SK-N-MC (cell line): Measurements from ENCODE around the gene TAF4.

Experiments
- DNase-seq: peaks from one replicate; pipeline ENCODE4 v3.0.0-alpha.2; 2011; ENCODE audit warnings: low read depth, low spot score
- H3K27ac ChIP-seq: fragments of 200-600 bp; sonication (generic); 2 replicates; pipeline ENCODE4 v1.5.1; 2016; ENCODE audit warnings: mixed run types
- H3K36me3 ChIP-seq: fragments of 200-600 bp; sonication (generic); 2 replicates; pipeline ENCODE4 v1.6.1; 2017; ENCODE audit warnings: antibody characterized with exemption, low read length, mixed read lengths; ENCODE audit not compliant: insufficient read depth
- H3K4me3 ChIP-seq: fragments of 200-600 bp; sonication (generic); 2 replicates; pipeline ENCODE4 v1.5.1; 2016
- H3K9ac ChIP-seq: fragments of 200-600 bp; sonication (generic); 2 replicates; pipeline ENCODE4 v1.8.0; 2017; ENCODE audit warnings: mixed run types, mixed read lengths; ENCODE audit not compliant: insufficient read length
- H3K9me3 ChIP-seq: fragments of 200-600 bp; sonication (generic); 2 replicates; pipeline ENCODE4 v1.6.1; 2017; ENCODE audit warnings: low read depth, mild to moderate bottlenecking, antibody characterized with exemption, low read length, moderate library complexity, mixed read lengths
- EZH2 ChIP-seq: fragments of 200-600 bp; sonication (generic); IDR thresholded peaks from one replicate; pipeline ENCODE4 v1.6.1; 2017; ENCODE audit warnings: antibody characterized with exemption
- FOXP2 ChIP-seq: optimal IDR thresholded peaks from 2 replicates; pipeline ENCODE3; 2011; ENCODE audit warnings: mild to moderate bottlenecking, moderate library complexity; ENCODE audit not compliant: insufficient read depth; ENCODE audit errors: extremely low read length, control extremely low read depth
- POLR2AphosphoS5 ChIP-seq: IDR thresholded peaks from 2 replicates; pipeline ENCODE4 v1.6.1; 2012; ENCODE audit warnings: mild to moderate bottlenecking, low read depth, low read length, borderline replicate concordance

TAF4 gene

DNA sequence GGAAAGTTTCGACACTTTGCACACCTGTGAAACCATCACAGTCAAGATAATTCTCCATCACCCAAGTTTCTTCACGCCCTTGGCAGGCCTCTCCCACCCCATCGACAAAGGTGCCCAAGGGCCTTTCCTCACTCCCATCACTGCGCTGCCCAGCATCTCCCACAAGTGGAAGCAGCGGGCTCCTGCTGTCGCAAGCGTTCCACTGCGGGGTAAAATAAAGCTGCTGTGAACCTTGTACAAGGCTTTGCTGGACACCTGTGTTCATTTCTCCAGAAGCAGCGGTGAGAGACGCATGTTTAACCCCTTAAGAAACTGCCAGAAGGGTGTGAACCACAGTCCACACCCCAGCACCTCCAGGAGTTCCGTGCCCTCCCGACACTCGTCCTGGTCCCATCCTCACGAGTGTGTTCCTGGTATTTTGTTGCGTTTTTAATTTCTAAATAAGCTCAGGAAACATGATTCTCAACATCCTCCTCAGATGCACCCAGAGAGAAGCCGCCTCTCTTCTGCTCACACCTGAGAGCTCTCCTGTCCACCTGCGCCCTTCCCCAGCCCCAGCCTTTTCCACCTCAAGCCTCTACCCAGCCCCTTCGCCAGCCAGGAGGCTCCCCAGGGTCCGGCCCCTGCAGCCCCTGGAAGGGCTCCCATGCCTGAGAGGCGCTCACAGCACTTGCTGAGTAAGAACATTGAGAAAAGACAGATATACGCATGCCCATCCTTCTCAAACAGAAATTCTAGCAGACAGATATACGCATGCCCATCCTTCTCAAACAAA, 97.5 kb downstream of the TAF4 start:
- TF ChIP-seq POLR2AphosphoS5 (no peak), EZH2 (no peak), FOXP2 (no peak)
- Histone ChIP-seq H3K9me3 (no peaks in the 10 kb centered on the region), H3K27ac (no peak overlapping the region), H3K36me3 (peaks cover 10% of the 10 kb centered on the region; the same call in 1 of the 2 replicates), H3K9ac (no peak overlapping the region), H3K4me3 (no peak overlapping the region)
- no peak for DNase-seq

DNA sequence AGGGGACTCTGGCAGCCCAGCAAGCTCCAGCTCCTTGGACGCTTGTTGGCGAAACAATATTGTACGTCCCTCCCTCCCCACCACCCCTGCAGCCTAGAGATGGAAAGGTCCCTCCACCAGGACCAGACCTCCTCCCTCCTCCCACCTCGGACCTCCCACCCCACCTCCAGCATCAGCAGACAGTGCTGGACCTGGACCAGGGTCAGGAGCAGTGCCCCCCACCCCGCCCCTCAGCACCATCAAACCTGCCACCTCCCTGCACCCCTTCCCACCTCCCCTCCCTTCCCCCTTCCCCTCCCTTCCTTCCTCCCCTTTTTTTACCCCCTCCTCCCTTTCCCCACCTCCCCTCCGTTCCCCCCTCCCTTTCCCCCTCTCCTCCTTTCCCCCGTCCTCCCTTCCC, 98.4 kb downstream of the TAF4 start:
- no peak for DNase-seq
- TF ChIP-seq FOXP2 (no peak), POLR2AphosphoS5 (no peak), EZH2 (no peak)
- Histone ChIP-seq H3K4me3 (no peak overlapping the region), H3K36me3 (peaks cover 2% of the 10 kb centered on the region; the same call in 1 of the 2 replicates), H3K9me3 (no peaks in the 10 kb centered on the region), H3K27ac (no peak overlapping the region), H3K9ac (no peak overlapping the region)

DNA sequence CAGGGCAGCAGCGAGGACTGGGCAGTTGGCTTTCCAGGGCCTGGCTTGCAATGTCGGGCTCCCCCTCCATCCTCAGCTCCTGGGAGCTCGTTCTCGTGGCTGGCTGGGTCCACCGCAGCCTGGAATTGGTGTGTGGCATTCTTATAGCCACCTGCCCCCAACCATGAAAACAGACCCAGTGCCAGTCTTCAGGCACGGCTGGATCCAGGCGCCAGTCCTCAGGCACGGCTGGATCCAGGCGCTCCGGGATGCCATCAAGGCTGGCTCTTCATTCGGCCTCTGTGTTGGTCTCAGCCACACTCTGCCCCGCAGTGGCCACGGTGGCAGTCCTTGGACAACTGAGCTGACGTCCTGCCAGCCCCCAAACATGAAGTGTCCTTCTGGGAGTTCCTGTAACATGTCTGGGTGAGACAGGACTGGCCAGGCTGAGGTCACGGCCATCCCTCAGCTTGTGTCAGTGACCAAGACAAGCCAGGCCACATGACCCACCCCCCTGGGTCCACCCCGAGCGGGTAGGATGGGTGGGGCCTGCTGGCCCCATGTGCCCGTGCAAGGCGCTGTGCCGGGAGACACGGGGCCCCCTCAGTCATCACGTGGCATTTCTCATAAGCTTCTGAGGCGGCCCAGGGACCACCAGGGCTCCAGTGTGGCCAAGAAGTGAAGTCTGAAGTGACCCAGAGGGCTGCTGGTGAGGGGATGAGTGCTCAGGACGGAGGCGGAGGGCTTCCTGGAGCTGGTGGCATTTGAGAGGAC, 99.0 kb downstream of the TAF4 start:
- DNase-seq = no peak
- no peaks in the 10 kb centered on the region for H3K9me3 ChIP-seq
- no peak overlapping the region for H3K27ac ChIP-seq
- TF ChIP-seq POLR2AphosphoS5 (no peak), FOXP2 (no peak), EZH2 (no peak)
- H3K4me3 ChIP-seq = no peak overlapping the region
- H3K9ac ChIP-seq = no peak overlapping the region
- H3K36me3 ChIP-seq = no peaks in the 10 kb centered on the region

DNA sequence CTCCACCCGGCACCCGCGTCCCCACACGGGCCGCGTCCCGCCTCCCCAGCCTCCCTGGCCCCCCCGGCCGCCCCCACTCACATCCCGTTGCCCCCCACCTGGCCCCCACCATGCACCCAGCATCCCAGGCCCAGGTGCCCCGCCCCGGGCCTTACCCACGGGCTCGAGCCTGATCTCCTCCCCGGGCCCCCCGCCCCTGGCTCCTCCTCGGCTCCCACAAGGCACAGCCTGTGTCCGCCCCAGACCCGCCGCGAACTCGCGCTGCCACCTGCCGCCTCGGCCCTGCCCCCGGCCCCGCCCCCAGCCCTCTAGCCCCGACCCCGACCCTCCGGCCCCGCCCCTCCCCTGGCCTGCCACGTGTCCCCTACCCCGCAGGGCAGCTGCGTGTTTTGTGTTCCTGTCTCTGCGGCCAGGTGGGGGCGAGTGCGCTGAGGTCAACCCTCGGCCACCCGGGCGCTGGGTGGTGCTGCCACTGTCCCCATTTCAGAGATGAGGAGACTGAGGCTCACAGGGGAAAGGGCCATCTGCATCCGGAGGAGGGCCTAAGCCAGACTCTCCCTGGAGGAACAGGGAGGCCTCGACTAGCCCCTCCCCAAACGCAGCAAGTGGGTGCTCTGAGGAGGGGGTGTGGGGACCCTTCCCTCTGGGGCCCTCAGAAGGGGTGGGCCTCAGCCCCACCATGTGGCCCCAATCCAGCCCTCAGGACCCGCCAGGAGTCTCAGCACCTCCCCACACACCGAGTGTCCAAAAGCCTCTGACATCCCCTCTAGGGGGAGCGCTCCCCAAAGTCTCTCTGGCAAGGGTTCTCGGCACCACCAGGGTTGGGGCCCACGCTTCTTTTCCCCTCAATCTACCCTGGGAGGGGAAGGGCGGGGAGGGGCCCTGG, 99.8 kb downstream of the TAF4 start:
- Histone ChIP-seq H3K4me3 (no peak overlapping the region), H3K9ac (no peak overlapping the region)
- no peak for DNase-seq

DNA sequence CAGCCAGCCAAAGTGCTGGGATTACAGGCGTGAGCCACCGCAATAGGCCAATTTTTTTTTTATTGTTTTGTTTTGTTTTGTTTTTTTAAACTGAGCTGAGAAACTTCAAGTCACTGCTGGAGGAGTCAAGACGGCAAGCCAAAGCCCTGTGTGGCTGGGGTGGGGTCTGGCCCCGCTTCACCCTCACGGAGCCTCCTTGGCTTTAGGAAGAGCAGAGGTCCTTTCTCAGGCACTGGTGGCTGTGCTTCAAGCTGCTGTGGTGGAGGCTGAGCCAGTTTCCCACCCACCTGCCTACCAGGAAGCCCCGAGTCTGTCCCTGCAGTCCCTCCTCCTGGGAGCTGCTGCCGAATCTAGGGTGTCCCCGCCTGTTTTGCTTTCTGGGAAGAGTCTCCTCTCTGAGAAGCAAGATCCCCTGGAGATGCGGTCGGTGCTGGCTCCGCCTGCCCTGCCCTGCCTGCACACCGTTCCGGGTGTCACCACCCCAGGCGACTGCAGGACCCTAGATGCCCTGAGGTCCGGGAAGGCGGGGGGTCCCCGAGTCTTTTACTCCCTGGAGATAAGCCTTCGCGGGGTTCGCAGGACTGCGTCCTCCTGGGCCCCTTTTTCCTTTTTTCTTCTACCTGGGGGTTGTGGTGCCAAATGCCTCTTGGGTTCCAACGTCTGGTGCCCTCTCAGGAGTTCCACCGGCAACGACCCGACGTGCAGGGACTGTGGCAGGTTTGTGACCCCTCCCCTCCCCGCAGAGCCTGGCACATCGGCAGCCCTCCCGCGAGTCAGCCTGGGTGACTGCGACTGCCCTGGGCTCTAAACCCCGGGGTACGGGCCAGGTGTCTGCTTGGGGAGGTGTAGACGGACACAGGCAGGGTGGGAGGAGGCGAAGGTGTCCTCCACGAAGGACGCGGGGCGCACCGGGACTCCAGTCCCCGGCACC, 100.7 kb downstream of the TAF4 start:
- DNase-seq = no peak
- H3K9ac ChIP-seq = no peak overlapping the region
- no peak for TF ChIP-seq EZH2
- TF ChIP-seq FOXP2 = no peak
- no peak for TF ChIP-seq POLR2AphosphoS5
- H3K9me3 ChIP-seq = no peaks in the 10 kb centered on the region
- H3K36me3 ChIP-seq = no peaks in the 10 kb centered on the region
- no peak overlapping the region for H3K4me3 ChIP-seq
- no peak overlapping the region for H3K27ac ChIP-seq

More for the DNA sequence above, 99.8 kb downstream of the TAF4 start:
- Histone ChIP-seq H3K9me3 (no peaks in the 10 kb centered on the region), H3K27ac (no peak overlapping the region), H3K36me3 (no peaks in the 10 kb centered on the region)
- TF ChIP-seq FOXP2 (no peak), EZH2 (no peak), POLR2AphosphoS5 (no peak)

DNA sequence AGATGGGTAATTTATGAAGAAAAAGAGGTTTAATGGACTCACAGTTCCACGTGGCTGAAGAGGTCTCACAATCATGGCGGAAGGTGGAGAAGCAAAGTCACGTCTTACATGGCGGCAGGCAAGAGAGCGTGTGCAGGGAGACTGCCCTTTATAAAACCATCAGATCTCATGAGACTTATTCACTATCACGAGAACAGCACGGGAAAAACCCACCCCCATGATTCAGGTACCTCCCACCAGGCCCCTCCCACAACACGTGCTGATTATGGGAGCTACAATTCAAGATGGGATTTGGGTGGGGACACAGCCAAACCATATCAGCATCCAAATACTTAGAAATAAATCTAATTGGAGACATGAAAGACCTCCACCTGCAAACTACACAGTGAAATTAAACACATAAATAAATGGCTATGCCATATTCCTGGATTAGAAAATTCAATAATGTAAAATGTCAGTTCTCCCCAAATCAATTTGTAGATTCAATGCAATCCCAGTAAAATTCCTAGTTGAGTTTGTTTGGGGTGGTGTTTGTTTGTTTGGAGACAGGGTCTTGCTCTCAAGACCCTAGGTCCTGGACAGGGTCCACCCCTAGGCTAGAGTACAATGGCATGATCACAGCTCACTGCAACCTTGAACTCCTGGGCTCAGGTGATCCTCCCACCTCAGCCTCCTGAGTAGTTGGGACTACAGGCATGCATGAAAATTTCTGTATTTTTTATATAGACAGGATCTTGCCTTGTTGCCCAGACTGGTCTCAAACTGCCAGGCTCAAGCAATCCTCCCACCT, 101.6 kb downstream of the TAF4 start:
- Histone ChIP-seq H3K9ac (no peak overlapping the region), H3K4me3 (no peak overlapping the region), H3K36me3 (no peaks in the 10 kb centered on the region), H3K27ac (no peak overlapping the region), H3K9me3 (no peaks in the 10 kb centered on the region)
- TF ChIP-seq EZH2 (no peak), FOXP2 (no peak)
- no peak for DNase-seq

DNA sequence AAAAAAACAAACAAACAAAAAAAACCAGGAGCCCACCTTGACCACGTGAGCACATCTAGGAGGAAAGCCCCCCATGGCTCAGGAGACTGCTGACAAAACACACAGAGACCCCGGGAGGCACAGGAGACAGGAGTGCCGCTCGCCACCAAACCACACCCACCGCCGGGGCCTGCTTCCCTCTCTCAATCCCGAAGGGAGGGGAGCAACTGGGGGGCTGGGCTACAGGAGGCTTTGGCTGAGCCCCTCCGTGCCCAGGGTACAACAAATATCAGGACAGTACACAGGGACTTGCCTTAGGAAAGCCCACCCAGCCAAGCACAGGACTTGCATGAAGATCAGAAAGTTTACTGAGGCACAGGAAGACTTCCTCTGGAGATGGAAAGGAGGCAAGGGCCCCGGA, 102.5 kb downstream of the TAF4 start:
- no peak overlapping the region for H3K9ac ChIP-seq
- no peak for DNase-seq
- H3K4me3 ChIP-seq = no peak overlapping the region
- no peak overlapping the region for H3K27ac ChIP-seq
- TF ChIP-seq FOXP2 = no peak
- no peak for TF ChIP-seq POLR2AphosphoS5
- TF ChIP-seq EZH2 = no peak
- H3K36me3 ChIP-seq = no peaks in the 10 kb centered on the region
- H3K9me3 ChIP-seq = no peaks in the 10 kb centered on the region
